Ishikawa (cell line): Measurements from ENCODE around the gene E4F1.

ENCODE experiments used
- CEBPB ChIP-seq: IDR thresholded peaks from 2 replicates; pipeline ENCODE4 v1.6.1; 2012
- CREB1 ChIP-seq: IDR thresholded peaks from 2 replicates; pipeline ENCODE4 v1.6.1; 2012; ENCODE audit warnings: low read depth
- EP300 ChIP-seq: IDR thresholded peaks from 2 replicates; pipeline ENCODE4 v1.6.1; 2012; ENCODE audit warnings: borderline replicate concordance
- MAX ChIP-seq: IDR thresholded peaks from 2 replicates; pipeline ENCODE4 v1.6.1; 2012
- RAD21 ChIP-seq: IDR thresholded peaks from 2 replicates; pipeline ENCODE4 v1.6.1; 2012; ENCODE audit warnings: low read depth
- REST ChIP-seq: IDR thresholded peaks from 2 replicates; pipeline ENCODE4 v1.6.1; 2012; ENCODE audit warnings: low read depth, mild to moderate bottlenecking
- TAF1 ChIP-seq: IDR thresholded peaks from 2 replicates; pipeline ENCODE4 v1.6.1; 2012; ENCODE audit warnings: low read depth, mild to moderate bottlenecking
- TEAD4 ChIP-seq: IDR thresholded peaks from 2 replicates; pipeline ENCODE4 v1.6.1; 2012
- USF1 ChIP-seq: IDR thresholded peaks from 2 replicates; pipeline ENCODE4 v1.6.1; 2012
- YY1 ChIP-seq: IDR thresholded peaks from 2 replicates; pipeline ENCODE4 v1.6.1; 2012; ENCODE audit warnings: low read depth
- ZBTB7A ChIP-seq: IDR thresholded peaks from 2 replicates; pipeline ENCODE4 v1.6.1; 2012; ENCODE audit warnings: low read depth

- TF ChIP-seq MAX (no peak), RAD21 (no peak), YY1 (no peak), CEBPB (no peak), EP300 (no peak), ZBTB7A (no peak), CREB1 (no peak), TAF1 (no peak), REST (no peak), TEAD4 (no peak), USF1 (no peak)
Observed at GRCh38 chr16:2256531-2257140, 33.2 kb downstream of the E4F1 start.
